Upper lobe of right lung (tissue), 1 donor: Measurements from ENCODE around the gene PARD3. TPM values are rescaled to one million over a fixed set of nuclear protein-coding genes. Genes with fewer than 3 reads are reported as not detected.

Experiments used
- ATAC-seq: fragments of 200-7000 bp; cut with Tn5 transposase; one replicate; pipeline ENCODE4 v1.9.1; 2020; ENCODE audit warnings: mild to moderate bottlenecking, moderate library complexity
- DNase-seq: peaks from one replicate; pipeline ENCODE4 v3.0.0-alpha.2; 2020
- H3K27ac ChIP-seq: fragments of 200-600 bp; one replicate; pipeline ENCODE4 v1.8.0; 2022
- H3K27me3 ChIP-seq: fragments of 200-600 bp; one replicate; pipeline ENCODE4 v1.8.0; 2022; ENCODE audit warnings: mild to moderate bottlenecking
- H3K36me3 ChIP-seq: fragments of 200-600 bp; one replicate; pipeline ENCODE4 v1.8.0; 2022
- H3K4me1 ChIP-seq: fragments of 200-600 bp; one replicate; pipeline ENCODE4 v1.8.0; 2022
- H3K4me3 ChIP-seq: fragments of 200-600 bp; one replicate; pipeline ENCODE4 v1.8.0; 2022; ENCODE audit warnings: mild to moderate bottlenecking
- H3K9me3 ChIP-seq: fragments of 200-600 bp; one replicate; pipeline ENCODE4 v1.8.0; 2022
- intact Hi-C: fragments of 100-400 bp; cut with DNase I; formaldehyde crosslinking; loops from one replicate; pipeline ENCODE4 v1.11.0; 2022
- total RNA-seq: library from RNA; stranded (reverse); fragmentation: NEBNext Ultra II Directional; extraction: Animal tissue kit (Norgen Biotek cat#: 25700); gene quantifications from one replicate; pipeline ENCODE4 v1.2.1, GENCODE V29; 2021
- TF ChIP-seq, protein P1 (sequence below): fragments of 200-600 bp; IDR thresholded peaks from one replicate; pipeline ENCODE4 v1.8.0; 2022; ENCODE audit warnings: antibody characterized with exemption
- donor health status: DM: no; HTN: yes; CAD: no; lungs with severe emphysema.

PARD3 gene
- total RNA-seq, 1 donor from 2014 or later: 38.5 TPM

DNA sequence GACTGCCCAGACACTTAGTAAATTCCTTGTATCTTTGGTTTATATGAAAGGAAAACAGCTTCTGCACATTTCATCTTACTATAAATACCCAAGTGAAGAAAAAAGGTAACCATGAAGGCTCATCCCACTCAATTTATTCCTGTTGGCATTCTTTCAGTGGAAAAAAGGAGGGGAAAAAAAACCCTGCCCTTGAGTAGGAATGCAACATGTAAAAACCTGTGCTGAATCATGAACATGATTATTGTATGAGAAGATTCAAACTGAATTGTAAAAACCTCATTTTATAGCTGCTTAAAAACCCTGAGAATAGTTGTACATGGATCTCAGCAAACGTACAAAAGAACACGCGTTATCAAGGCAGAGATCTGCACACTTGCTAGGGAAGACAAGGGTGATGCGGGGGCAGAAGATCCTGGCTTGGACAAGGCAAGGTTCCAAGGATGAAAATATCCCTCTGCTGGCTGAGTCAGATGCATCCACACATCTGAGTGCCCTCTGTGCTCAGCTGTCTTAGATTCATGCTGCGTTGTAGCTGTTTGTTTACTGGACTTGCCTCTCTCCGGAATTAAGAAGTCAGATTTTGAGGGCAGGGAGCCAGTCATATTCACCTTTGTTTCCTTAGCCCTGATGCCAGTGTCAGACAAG is 658.2 kb downstream of the PARD3 start:
- Histone ChIP-seq H3K9me3 (no peaks in the 10 kb centered on the region), H3K27me3 (no peaks in the 10 kb centered on the region), H3K4me1 (no peaks in the 10 kb centered on the region), H3K36me3 (no peaks in the 10 kb centered on the region), H3K4me3 (no peak overlapping the region), H3K27ac (no peak overlapping the region)
- DNase-seq (no peak), ATAC-seq (no peak)
- TF ChIP-seq, protein P1, sequence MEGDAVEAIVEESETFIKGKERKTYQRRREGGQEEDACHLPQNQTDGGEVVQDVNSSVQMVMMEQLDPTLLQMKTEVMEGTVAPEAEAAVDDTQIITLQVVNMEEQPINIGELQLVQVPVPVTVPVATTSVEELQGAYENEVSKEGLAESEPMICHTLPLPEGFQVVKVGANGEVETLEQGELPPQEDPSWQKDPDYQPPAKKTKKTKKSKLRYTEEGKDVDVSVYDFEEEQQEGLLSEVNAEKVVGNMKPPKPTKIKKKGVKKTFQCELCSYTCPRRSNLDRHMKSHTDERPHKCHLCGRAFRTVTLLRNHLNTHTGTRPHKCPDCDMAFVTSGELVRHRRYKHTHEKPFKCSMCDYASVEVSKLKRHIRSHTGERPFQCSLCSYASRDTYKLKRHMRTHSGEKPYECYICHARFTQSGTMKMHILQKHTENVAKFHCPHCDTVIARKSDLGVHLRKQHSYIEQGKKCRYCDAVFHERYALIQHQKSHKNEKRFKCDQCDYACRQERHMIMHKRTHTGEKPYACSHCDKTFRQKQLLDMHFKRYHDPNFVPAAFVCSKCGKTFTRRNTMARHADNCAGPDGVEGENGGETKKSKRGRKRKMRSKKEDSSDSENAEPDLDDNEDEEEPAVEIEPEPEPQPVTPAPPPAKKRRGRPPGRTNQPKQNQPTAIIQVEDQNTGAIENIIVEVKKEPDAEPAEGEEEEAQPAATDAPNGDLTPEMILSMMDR: no peak
- intact Hi-C loops: no loop called here

DNA sequence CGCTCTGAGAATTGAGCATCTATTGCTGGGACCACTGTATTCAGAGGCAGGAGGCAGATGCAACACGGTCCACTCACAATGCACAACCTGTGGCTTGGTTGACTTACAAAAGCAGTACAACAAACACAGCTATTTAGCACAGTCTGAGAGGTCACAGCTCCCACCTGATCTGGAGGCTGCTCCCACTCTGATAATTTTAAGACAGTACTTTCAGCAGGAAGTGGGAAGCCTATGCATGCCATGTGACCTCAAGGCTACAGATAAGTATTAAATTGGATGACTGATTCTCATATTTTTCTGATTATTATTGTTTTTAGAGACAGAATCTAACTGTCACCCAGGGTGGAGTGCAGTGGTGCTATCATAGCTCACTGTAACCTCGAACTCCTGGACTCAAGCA is 659.3 kb downstream of the PARD3 start:
- Histone ChIP-seq H3K27me3 (no peaks in the 10 kb centered on the region), H3K4me1 (no peaks in the 10 kb centered on the region), H3K9me3 (no peaks in the 10 kb centered on the region), H3K27ac (no peak overlapping the region), H3K4me3 (no peak overlapping the region), H3K36me3 (no peaks in the 10 kb centered on the region)
- ATAC-seq (no peak), DNase-seq (no peak)
- TF ChIP-seq, protein P1: no peak
- intact Hi-C loops: no loop called here

DNA sequence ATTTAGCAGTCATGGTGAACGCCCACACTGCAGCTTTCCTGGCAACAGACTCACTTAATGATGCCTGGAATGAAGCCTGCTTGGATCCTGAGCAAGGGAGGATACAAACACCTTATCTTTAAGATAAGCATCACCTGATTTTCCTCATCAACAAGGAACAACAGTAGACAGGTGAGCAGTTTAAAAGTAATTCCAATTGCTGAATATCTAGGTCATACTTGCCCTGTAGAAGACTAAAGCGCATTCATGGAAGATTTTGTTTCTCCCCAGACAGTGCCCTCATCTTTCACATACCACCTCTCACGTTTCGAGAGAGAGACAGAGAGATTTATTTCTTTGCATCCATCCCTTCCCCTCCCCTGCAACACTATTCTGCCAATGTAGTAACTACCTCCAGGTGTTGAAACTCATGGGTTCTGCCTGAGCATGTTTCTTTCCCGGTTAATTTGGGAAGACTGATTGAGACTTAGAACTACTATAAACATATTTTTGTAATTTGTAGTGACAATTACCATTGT is 660.7 kb downstream of the PARD3 start:
- TF ChIP-seq, protein P1: no peak
- Histone ChIP-seq H3K27me3 (no peaks in the 10 kb centered on the region), H3K4me3 (no peak overlapping the region), H3K4me1 (no peaks in the 10 kb centered on the region), H3K36me3 (no peaks in the 10 kb centered on the region), H3K27ac (no peak overlapping the region), H3K9me3 (no peaks in the 10 kb centered on the region)
- no peak for ATAC-seq
- intact Hi-C loops: no loop called here
- DNase-seq: no peak

DNA sequence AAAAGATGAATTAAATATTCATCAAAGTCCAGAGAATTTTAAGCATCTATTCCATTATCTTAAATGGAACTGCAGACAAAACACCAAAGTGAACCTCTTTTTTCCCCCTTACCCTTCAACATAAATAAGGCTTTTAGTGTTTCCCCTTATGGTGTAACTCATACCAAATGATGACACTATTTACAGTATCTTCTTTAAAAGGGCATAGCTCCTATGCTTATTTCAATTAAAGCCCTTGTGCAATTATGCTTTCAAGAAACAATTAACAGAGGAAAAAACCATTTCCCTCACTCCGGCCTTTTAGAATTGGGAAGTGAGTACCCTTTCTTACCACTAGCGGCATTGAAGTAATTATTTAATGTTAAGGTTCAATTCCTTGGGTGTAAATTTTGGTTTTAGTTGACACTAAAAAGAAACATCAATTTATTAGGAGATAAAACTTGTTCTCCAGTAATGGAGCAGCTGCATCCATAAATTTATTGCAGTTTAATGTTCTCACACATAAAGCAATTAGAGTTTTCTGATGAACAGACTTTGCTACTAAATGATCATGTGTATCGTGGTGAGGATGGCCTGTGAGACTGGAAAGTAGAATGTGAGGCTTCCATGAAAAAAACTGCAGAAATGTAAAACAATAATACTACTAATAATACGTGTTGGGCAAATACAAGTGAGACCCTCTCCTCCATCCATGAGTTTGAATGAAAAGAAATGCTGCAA is 661.3 kb downstream of the PARD3 start:
- intact Hi-C loops: no loop called here
- Histone ChIP-seq H3K4me1 (no peaks in the 10 kb centered on the region), H3K4me3 (no peak overlapping the region), H3K9me3 (no peaks in the 10 kb centered on the region), H3K36me3 (no peaks in the 10 kb centered on the region), H3K27ac (no peak overlapping the region), H3K27me3 (no peaks in the 10 kb centered on the region)
- ATAC-seq (no peak), DNase-seq (no peak)
- TF ChIP-seq, protein P1: no peak

DNA sequence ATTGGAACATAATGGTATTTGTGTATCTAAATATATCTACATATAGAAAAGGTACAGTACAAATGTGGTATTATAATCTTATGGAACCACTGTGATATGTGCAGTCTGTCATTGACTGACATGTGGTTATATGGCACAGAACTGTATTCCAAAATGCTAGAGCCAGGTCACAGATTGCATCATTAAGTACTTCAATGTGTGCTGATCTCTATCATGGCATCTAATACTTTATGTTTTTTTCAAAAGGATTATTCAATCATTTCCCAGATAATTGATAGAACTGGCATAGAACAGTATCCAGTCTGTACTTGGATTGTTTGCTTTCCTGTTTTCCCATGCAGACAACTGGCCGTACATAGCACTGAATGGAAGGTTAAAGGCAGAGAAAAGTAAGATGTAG is 662.7 kb downstream of the PARD3 start:
- Histone ChIP-seq H3K27me3 (no peaks in the 10 kb centered on the region), H3K27ac (no peak overlapping the region), H3K4me3 (no peak overlapping the region), H3K4me1 (no peaks in the 10 kb centered on the region), H3K9me3 (no peaks in the 10 kb centered on the region), H3K36me3 (no peaks in the 10 kb centered on the region)
- intact Hi-C loops: no loop called here
- ATAC-seq (no peak), DNase-seq (no peak)
- TF ChIP-seq, protein P1: no peak
